ENCODE data around the gene MAX. TPM values are rescaled to one million over a fixed set of nuclear protein-coding genes. Genes with fewer than 3 reads are reported as not detected.
A peak's percentile ranks its signal among the peaks of the same experiment; 100 is the strongest.

MAX gene
- total and polyA plus RNA-seq, 2 of the 13 experiments (the other 11 are each of a cell fraction or from before 2014, with no cell fraction given) = 28.5 to 29.3 TPM

- TF ChIP-seq ZNF629 (CRISPR knock-in tag; conservative IDR thresholded peaks at IDR 0.05) (0 out of 2 replicates have a peak, but pooled peaks have one; percentile 23), JUN (CRISPR knock-in tag; IDR thresholded peaks at IDR 0.05) (no peak), SIX4 (CRISPR knock-in tag; IDR thresholded peaks at IDR 0.05) (no peak), DMTF1 (CRISPR knock-in tag; IDR thresholded peaks at IDR 0.05) (no peak), ZNF7 (CRISPR knock-in tag; IDR thresholded peaks at IDR 0.05) (no peak), ZNF446 (CRISPR knock-in tag; IDR thresholded peaks at IDR 0.05) (no peak), ARID5B (CRISPR knock-in tag; IDR thresholded peaks at IDR 0.05) (peak; percentile 62; the same call in 1 of the 2 replicates), SALL1 (CRISPR knock-in tag; IDR thresholded peaks at IDR 0.05) (peak; percentile 68), NFIC (IDR thresholded peaks at IDR 0.05; ENCODE audit: low read length) (no peak), CBX2 (IDR thresholded peaks at IDR 0.05; ENCODE audit: low read depth, low read length) (no peak), CBX2 (CRISPR knock-in tag; IDR thresholded peaks at IDR 0.05; ENCODE audit: low read depth) (no peak), NR3C1 (CRISPR knock-in tag; IDR thresholded peaks at IDR 0.05) (no peak), RFX1 (IDR thresholded peaks at IDR 0.05) (no peak), ZKSCAN1 (IDR thresholded peaks at IDR 0.05; ENCODE audit: low read length) (no peak), ZBTB38 (CRISPR knock-in tag; IDR thresholded peaks at IDR 0.05) (no peak), RAD21 (CRISPR knock-in tag; IDR thresholded peaks at IDR 0.05) (no peak)
- TF ChIP-seq, protein P1, sequence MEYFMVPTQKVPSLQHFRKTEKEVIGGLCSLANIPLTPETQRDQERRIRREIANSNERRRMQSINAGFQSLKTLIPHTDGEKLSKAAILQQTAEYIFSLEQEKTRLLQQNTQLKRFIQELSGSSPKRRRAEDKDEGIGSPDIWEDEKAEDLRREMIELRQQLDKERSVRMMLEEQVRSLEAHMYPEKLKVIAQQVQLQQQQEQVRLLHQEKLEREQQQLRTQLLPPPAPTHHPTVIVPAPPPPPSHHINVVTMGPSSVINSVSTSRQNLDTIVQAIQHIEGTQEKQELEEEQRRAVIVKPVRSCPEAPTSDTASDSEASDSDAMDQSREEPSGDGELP (IDR thresholded peaks at IDR 0.05; ENCODE audit: borderline replicate concordance, low read depth) = no peak
- TF ChIP-seq, protein P2, sequence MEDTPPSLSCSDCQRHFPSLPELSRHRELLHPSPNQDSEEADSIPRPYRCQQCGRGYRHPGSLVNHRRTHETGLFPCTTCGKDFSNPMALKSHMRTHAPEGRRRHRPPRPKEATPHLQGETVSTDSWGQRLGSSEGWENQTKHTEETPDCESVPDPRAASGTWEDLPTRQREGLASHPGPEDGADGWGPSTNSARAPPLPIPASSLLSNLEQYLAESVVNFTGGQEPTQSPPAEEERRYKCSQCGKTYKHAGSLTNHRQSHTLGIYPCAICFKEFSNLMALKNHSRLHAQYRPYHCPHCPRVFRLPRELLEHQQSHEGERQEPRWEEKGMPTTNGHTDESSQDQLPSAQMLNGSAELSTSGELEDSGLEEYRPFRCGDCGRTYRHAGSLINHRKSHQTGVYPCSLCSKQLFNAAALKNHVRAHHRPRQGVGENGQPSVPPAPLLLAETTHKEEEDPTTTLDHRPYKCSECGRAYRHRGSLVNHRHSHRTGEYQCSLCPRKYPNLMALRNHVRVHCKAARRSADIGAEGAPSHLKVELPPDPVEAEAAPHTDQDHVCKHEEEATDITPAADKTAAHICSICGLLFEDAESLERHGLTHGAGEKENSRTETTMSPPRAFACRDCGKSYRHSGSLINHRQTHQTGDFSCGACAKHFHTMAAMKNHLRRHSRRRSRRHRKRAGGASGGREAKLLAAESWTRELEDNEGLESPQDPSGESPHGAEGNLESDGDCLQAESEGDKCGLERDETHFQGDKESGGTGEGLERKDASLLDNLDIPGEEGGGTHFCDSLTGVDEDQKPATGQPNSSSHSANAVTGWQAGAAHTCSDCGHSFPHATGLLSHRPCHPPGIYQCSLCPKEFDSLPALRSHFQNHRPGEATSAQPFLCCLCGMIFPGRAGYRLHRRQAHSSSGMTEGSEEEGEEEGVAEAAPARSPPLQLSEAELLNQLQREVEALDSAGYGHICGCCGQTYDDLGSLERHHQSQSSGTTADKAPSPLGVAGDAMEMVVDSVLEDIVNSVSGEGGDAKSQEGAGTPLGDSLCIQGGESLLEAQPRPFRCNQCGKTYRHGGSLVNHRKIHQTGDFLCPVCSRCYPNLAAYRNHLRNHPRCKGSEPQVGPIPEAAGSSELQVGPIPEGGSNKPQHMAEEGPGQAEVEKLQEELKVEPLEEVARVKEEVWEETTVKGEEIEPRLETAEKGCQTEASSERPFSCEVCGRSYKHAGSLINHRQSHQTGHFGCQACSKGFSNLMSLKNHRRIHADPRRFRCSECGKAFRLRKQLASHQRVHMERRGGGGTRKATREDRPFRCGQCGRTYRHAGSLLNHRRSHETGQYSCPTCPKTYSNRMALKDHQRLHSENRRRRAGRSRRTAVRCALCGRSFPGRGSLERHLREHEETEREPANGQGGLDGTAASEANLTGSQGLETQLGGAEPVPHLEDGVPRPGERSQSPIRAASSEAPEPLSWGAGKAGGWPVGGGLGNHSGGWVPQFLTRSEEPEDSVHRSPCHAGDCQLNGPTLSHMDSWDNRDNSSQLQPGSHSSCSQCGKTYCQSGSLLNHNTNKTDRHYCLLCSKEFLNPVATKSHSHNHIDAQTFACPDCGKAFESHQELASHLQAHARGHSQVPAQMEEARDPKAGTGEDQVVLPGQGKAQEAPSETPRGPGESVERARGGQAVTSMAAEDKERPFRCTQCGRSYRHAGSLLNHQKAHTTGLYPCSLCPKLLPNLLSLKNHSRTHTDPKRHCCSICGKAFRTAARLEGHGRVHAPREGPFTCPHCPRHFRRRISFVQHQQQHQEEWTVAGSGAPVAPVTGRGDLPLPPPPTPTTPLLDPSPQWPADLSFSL (CRISPR knock-in tag; IDR thresholded peaks at IDR 0.05) = no peak
- TF ChIP-seq, protein P3, sequence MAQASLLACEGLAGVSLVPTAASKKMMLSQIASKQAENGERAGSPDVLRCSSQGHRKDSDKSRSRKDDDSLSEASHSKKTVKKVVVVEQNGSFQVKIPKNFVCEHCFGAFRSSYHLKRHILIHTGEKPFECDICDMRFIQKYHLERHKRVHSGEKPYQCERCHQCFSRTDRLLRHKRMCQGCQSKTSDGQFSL (CRISPR knock-in tag; IDR thresholded peaks at IDR 0.05) = no peak
These were observed 30.5 kb upstream of the MAX start (continued) for GRCh38 chr14:65132855-65133254.

All from HepG2 (cell line).